Measurements from ENCODE around the gene SIRPB2.

SIRPB2 gene

GRCh38 chr20:1491281-1491840 is at the start of gene SIRPB2:
Gene SIRPB2, minus strand, starts transcription at chr20:1491420. Its CDS starts 61 bp downstream, at chr20:1491359.
- no peak for DNase-seq (ENCODE audit: low read depth in 4 of 4, low spot score in 1 of 4)

GRCh38 chr20:1539816-1540419 is 48.7 kb upstream of the SIRPB2 start:
- no peak for DNase-seq (ENCODE audit: low read depth in 4 of 4, low spot score in 1 of 4)

- no peak for DNase-seq (ENCODE audit: low read depth in 4 of 4, low spot score in 1 of 4)
Observed at GRCh38 chr20:1538655-1539054, 47.4 kb upstream of the SIRPB2 start.

GRCh38 chr20:1537731-1538058 is 46.5 kb upstream of the SIRPB2 start:
- DNase-seq (ENCODE audit: low read depth in 4 of 4, low spot score in 1 of 4): no peak

GRCh38 chr20:1536893-1537730 is 45.9 kb upstream of the SIRPB2 start:
- DNase-seq (ENCODE audit: low read depth in 4 of 4, low spot score in 1 of 4): no peak

- DNase-seq (ENCODE audit: low read depth in 4 of 4, low spot score in 1 of 4): no peak
Observed at GRCh38 chr20:1535420-1536175, 44.4 kb upstream of the SIRPB2 start.

- no peak for DNase-seq (ENCODE audit: low read depth in 4 of 4, low spot score in 1 of 4)
Observed at GRCh38 chr20:1534526-1534925, 43.3 kb upstream of the SIRPB2 start.

- no peak for DNase-seq (ENCODE audit: low read depth in 4 of 4, low spot score in 1 of 4)
Observed at GRCh38 chr20:1533059-1533458, 41.8 kb upstream of the SIRPB2 start.

- DNase-seq (ENCODE audit: low read depth in 4 of 4, low spot score in 1 of 4): no peak
Observed at GRCh38 chr20:1528811-1529210, 37.6 kb upstream of the SIRPB2 start.

GRCh38 chr20:1527923-1528322 is 36.7 kb upstream of the SIRPB2 start:
- DNase-seq (ENCODE audit: low read depth in 4 of 4, low spot score in 1 of 4): no peak

- DNase-seq (ENCODE audit: low read depth in 4 of 4, low spot score in 1 of 4): no peak
Observed at GRCh38 chr20:1526896-1527295, 35.7 kb upstream of the SIRPB2 start.

GRCh38 chr20:1526310-1526709 is 35.1 kb upstream of the SIRPB2 start:
- no peak for DNase-seq (ENCODE audit: low read depth in 4 of 4, low spot score in 1 of 4)

GRCh38 chr20:1524004-1524403 is 32.8 kb upstream of the SIRPB2 start:
- no peak for DNase-seq (ENCODE audit: low read depth in 4 of 4, low spot score in 1 of 4)

- DNase-seq (ENCODE audit: low read depth in 4 of 4, low spot score in 1 of 4): no peak
Observed at GRCh38 chr20:1517010-1517409, 25.8 kb upstream of the SIRPB2 start.

- DNase-seq (ENCODE audit: low read depth in 4 of 4, low spot score in 1 of 4): no peak
Observed at GRCh38 chr20:1513801-1514200, 22.6 kb upstream of the SIRPB2 start.

GRCh38 chr20:1509237-1509636 is 18.0 kb upstream of the SIRPB2 start:
- DNase-seq (ENCODE audit: low read depth in 4 of 4, low spot score in 1 of 4): no peak

- no peak for DNase-seq (ENCODE audit: low read depth in 4 of 4, low spot score in 1 of 4)
Observed at GRCh38 chr20:1508574-1508973, 17.4 kb upstream of the SIRPB2 start.

GRCh38 chr20:1507276-1507675 is 16.1 kb upstream of the SIRPB2 start:
- no peak for DNase-seq (ENCODE audit: low read depth in 4 of 4, low spot score in 1 of 4)

- DNase-seq (ENCODE audit: low read depth in 4 of 4, low spot score in 1 of 4): no peak
Observed at GRCh38 chr20:1505871-1506270, 14.7 kb upstream of the SIRPB2 start.

- DNase-seq (ENCODE audit: low read depth in 4 of 4, low spot score in 1 of 4): no peak
Observed at GRCh38 chr20:1505361-1505760, 14.1 kb upstream of the SIRPB2 start.

GRCh38 chr20:1503564-1504227 is 12.5 kb upstream of the SIRPB2 start:
- peak; percentile 30 to 62 (median 48) for DNase-seq (ENCODE audit: low read depth in 4 of 4, low spot score in 1 of 4)

All from stimulated activated CD4-positive, alpha-beta T cell treated with anti-CD3 and anti-CD28 coated beads, Interleukin-1b, Interleukin-23, amount 100 ng/mL, for 24 hours (primary cell).